Inferior parietal cortex (tissue), 1 donor: Measurements from ENCODE around the gene TBX2.

ENCODE experiments used
- DNase-seq: peaks from one replicate; pipeline ENCODE4 v3.0.0-alpha.2; 2016; ENCODE audit errors: extremely low spot score

The TBX2 gene

DNA sequence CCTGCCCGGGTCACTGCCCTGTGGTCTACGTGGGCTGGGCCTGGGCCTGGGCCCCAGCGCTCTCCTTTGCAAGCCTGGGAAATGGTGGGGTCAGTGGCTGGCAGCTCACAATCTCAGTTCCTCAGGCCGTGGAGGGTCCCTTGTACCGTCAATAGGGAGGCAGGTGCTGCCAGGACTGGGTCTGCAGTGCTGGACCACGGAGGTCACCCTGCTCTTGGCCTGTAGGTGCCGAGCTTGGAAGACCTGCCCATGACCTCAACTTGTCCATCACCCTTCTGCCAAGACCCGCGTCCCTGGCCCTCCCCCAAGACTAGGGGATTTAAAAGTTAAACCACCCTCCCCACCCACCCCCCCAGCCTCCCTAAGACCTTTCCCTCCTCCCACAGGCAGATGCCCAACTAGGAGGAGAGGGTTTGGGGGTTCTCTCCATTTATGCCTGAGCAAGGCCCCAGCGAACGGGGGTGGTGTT is 2.5 kb downstream of the TBX2 start:
- no peak for DNase-seq

DNA sequence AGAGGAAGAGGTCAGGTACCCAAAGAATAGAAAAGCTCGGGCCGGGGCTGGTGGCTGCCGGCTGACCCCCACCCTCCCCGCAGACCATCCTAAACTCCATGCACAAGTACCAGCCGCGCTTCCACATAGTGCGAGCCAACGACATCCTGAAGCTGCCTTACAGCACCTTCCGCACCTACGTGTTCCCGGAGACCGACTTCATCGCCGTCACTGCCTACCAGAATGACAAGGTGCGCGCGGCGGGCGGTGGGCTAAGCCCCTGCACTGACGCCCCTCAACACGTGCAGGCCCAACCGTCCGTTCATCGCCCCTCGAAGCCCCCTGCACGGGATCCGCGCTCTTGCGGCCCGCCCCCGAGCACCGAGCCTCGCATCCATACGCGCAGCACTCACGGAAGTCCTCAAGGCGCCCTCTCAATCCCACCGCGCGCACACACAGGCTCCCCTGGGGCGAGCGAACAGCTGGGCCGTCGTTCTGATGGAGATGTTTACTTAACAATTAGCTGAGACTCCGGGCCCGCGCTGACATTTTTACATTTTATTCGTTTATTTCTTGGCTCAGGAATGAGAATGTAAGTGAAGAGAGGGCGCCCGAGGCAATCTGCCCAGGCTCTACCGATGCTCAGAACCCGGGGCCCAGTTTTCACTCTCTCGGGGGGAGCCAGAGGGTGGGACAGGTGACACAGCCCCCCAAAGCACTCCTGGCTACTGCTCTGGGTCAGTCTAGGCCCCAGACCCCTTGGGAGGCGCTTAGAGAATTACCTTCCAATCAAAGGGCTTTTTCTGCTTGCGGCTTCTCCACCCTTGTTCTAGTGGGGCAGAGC is 3.5 kb downstream of the TBX2 start:
- DNase-seq: no peak

DNA sequence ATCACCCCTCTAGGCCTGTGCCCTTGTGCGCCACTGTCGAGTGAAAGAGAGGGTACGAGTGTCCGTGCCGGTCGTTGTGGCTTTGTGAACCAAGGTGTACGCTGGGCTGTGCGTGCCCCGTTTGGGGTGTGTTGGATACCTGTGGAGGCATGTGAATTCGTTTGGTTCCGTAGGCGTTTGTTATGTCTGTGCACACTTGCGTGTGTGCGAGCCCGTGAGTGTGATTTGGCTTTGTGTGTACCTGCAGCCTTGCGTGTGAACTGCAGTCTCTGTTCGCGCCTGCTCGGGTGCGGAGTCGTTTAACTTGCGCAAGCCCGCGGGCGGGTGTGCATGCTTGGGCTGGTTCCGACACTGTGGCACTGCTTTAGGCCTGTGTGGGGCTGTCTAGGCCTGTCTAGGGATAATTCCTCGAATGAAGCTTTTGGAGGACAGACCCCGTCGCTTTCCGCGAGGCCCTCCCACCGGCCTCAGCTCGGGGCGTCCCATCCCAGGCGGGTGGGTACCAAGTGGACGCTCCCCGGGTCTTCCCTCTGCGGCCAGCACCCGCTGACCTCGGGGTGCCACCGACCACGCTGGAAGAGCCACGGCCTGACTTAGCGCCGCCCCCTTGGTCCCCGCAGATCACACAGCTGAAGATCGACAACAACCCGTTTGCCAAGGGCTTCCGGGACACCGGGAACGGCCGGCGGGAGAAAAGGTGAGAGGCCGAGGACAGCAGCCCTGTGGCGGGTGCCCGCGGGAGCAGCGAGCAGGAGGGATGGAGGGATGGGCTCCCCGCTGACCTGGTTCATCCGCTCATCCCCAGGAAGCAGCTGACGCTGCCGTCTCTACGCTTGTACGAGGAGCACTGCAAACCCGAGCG is 4.4 kb downstream of the TBX2 start:
- DNase-seq: no peak

DNA sequence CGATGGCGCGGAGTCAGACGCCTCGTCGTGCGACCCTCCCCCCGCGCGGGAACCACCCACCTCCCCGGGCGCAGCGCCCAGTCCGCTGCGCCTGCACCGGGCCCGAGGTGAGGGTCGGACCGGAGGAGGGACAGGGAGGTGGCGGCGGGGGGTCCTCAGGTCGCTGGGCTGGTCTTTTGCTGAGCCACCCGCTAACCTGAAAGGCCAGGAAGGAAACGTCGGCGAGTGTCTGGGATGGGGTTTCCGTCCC is 4.9 kb downstream of the TBX2 start:
- no peak for DNase-seq

DNA sequence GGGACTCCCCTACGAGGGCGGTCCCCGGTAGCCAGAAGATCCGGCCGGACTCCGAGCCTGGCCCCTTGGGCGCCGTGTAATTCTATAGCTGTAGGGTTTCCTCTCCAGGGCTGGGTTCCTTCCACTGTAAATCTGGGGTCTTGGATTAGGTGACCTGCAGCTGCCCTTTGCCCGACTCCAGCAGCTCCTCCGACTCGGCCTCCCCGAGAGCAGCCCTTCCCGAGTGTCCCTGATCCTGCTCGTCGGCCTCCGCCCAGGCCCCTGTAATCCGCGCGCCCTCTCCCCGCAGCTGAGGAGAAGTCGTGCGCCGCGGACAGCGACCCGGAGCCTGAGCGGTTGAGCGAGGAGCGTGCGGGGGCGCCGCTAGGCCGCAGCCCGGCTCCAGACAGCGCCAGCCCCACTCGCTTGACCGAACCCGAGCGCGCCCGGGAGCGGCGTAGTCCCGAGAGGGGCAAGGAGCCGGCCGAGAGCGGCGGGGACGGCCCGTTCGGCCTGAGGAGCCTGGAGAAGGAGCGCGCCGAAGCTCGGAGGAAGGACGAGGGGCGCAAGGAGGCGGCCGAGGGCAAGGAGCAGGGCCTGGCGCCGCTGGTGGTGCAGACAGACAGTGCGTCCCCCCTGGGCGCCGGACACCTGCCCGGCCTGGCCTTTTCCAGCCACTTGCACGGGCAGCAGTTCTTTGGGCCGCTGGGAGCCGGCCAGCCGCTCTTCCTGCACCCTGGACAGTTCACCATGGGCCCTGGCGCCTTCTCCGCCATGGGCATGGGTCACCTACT is 5.5 kb downstream of the TBX2 start:
- no peak for DNase-seq

DNA sequence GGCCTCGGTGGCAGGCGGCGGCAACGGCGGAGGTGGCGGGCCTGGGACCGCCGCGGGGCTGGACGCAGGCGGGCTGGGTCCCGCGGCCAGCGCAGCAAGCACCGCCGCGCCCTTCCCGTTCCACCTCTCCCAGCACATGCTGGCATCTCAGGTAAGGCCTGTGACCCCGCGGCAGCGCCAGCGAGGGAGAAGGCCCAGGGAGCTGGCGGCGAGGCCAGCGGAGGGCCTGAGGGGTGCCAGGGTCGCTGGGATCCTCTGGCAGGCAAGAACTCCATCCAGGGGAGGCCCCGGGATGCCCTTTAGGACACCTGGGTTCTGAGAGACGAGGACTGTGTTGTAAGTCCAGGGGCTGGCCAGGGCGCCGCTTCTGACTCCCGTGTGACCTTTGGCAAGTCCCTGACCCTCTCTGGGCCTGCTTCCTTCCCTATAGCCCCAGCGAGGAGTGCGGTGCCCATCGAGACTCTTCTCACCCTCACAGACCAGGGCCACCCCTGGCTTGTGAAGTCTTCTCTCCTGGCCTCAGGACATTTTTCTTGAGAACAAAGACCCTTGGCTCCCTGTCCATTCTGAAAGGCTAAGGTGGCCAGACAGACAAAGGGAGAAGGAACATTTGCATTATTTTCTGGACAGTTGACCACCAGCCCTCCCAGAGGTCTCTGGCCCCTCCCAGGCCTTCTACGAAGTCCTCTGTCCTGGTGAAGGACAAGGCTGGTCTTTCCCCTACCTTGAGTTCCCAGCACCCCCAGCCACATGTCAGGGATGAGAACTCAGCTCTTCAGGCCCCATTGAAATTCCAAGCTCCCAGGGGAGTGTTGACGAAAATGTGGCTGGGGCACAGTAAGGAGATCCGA is 6.3 kb downstream of the TBX2 start:
- DNase-seq: no peak

DNA sequence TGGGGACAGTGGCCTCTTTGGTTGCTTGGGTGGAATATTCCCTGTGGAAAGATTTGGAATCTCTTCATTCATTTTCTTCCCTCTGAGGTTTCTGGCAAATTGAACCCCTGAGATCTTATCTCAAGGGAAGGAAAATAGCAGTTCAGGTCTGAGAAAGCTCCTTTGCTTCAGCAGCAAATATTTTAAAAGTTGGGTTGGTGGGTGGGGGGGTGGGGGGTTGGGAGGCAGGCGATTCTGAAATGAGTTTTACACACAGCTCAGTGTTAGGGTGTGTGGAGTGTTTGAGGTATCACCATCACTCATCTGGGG is 6.8 kb downstream of the TBX2 start:
- DNase-seq: no peak

DNA sequence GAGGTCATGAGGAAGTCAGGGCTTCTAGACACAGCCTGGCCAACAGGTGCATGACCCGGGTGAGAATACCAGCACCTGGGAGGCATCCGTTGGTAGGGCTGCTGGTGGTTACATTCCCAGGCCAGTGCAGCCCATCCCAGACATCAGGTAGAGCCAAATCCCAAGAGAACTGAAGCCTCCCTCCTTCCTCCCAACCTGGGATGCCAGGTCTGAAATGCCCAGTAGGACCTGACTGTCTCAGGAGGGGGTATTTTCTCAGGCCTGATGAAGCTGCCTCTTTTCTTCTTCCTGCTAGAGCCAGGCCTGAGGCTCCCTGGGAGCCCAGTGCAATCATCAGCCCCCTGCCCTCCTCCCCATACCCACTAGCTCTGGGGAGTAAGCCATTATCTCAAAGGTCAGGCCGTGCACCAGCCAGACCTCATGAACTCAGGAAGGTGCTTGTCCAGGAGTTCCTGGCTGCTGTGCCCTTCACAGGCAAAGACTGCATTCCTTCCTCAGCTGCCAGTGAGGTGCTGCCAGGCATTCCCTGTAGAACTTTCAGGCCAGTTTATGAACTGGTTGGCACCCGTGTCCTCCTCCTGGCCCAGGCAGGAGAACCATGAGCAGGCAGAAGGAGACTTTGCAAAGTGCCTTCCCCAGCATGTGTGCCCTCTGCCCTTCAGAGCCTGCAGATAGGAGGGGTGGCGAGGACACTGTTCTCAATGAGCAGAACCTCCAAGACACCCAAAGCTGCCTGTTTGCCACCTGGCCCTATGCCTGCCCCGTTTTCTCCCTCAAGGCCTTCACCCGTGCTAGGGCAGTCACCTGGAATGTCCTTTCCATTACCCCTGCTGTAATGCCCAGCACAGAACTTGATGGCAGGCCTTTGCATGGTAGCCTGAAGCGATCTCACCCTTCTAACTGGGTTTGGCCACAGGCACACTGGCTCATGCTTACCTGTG is 7.6 kb downstream of the TBX2 start:
- DNase-seq: no peak

DNA sequence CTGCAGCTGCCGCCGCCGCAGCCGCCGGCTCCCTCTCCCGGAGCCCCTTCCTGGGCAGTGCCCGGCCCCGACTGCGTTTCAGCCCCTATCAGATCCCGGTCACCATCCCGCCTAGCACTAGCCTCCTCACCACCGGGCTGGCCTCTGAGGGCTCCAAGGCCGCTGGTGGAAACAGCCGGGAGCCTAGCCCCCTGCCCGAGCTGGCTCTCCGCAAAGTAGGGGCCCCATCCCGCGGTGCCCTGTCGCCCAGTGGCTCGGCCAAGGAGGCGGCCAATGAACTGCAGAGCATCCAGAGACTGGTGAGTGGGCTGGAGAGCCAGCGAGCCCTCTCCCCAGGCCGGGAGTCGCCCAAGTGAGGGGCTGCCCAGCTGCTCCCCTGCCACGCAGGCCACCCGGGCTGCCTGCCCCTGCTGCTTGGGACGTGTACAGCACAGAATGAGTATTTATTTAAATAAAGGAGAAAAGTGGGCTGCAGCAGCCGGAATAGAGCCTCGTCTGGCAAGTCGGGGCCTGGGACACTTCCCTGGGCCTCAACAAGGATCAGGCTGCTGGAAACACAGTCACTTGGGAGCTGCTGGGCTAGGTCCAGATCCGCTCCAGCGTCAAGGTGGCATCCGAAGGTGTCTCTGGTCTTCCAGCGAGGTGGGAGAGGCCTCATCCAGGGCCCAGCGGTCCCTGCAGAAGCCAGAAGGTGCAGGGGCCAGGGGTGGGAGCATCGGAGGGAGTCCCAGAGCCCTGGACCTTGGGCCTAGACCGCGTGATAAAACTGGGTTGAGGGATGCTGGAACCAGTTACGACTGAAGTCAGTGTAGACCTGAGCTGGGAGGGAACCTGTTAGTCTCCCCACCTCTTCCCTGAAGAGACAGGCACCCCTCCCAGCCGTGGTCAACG is 8.8 kb downstream of the TBX2 start:
- no peak for DNase-seq

DNA sequence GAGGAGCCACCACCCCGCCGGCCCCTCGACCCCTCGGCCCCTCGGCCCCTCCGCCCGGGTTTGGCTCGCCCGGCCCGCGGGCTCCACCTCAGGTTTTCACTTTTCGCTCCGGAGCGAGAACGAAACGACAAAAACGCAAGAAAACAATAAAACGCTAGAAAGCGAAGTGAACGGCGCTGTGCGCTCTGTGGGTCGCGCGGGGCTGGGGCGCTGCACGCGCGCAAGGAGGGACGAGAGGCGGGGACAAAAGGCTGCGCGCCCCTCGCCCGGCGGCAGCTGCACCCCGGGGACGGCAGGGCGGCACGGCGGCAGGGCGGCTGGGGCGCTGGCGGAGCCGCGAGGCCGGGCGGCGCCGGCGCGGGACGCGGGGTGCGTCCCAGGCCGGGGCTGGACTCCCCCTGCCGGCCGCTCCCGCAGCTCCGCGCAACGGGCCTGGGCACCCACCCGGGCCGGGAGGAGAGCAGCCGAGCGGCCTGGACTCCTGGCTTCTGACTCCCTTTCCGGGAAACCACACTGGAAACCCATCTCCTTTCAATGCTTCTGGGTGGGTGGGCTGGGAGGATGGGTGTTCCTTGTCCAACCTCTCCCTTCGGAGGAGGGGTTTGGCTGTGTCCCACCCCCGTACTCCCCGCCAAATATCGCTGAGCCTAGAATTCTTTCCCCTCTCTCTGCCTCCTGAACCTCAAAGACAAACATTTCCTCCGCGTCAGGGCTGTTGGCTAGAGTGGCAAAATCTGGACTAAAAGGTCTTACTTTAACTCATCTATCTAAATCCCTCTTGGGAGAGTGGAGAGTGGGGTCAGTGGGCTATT is 9.9 kb downstream of the TBX2 start:
- DNase-seq: no peak

DNA sequence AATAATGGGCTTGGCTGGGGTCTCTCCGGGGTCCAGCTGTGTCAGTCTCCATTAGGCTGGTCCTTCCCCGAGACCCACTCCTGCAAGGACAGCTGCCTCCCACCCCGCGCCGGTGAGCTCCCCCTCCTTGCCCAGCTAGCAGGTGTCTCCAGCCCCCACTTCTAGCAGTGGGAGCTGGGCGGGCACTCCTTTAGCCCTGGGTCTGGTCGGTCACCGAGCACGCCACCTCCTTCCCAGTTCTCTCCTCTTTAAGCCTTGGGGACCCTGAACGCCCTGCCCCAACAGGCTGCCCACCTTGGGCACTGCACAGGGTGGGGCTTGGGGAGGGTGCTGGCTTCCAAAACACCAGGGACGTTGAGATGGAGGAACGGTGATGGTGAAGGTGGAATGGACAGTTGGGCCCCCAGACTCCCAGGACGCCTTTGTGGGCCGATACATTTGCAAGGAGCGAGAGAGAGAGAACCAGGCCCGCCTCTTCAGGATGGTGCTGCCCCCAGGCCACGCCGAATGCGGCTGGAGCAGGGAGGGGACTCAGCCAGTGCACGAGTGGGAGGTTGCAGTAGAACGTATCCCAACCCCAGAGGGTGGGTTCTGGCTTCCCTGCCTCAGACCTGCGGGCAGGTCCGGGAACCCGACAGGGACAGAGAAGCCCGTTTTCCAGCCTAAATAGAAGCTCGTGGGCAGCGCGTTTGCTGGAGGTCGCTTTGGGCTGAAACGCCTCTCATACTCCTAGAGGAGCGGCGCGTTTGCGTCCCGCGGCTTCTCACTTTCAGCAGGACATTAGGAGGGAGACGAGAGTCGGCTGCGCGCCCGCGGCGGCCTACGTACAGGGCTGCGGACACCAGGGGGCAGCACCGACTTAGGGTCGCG is 10.7 kb downstream of the TBX2 start:
- DNase-seq: peak; percentile 42

DNA sequence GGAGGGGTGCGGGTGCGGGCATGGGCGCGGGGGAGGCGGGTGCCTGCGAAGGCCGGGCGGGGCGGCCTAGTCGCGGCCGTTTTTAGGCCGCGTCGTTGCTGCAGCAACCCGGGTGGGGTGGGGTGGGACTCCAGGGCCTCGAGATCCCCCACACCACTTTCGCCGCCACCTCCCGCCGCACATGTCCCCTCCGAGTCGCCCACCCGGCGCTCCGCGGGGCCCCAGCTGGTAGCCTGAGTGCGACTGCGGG is 11.3 kb downstream of the TBX2 start:
- no peak for DNase-seq

DNA sequence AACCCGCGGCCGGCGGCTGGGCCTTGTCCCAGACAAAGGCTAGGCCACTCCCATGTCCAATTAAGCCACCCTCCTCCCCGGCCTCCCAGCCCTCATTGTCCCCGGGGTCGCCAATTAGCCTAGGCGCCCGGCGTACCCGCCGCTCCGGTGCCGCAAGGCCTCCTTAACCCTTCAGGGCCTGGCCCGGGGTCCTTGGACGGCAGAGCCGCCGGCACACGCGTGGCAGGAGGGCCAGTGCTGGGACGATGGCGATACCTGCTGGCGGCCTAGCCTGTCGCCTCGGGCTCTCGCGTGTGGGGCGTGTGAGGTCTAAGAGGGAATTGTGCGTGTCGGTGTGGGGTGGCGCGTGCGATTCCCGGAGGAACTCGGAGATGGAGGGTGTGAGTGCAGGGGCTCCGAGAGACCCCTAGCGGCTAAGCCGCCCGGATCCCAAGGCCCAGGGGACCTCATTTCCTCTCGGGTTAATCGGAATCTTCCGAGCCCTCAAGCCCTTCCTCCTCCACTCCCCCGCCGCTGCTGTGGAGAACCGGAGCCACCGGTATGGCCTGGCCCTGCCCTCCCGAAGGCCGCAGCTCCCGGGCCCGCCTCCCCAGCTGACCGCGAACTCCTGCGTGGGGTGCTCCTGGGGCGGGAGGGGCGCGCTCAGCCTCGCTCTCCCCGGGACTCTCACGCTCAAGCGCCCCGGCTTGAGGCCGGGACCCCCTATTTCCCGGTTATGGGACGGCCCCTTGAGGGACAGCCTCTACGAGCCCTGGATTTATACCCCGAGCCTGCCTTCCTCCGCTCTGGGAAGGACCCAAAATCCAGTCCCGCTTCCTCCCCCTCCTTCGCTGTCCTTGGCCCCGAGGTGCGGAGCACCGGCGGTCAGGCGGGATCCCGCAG is 11.9 kb downstream of the TBX2 start:
- no peak for DNase-seq

DNA sequence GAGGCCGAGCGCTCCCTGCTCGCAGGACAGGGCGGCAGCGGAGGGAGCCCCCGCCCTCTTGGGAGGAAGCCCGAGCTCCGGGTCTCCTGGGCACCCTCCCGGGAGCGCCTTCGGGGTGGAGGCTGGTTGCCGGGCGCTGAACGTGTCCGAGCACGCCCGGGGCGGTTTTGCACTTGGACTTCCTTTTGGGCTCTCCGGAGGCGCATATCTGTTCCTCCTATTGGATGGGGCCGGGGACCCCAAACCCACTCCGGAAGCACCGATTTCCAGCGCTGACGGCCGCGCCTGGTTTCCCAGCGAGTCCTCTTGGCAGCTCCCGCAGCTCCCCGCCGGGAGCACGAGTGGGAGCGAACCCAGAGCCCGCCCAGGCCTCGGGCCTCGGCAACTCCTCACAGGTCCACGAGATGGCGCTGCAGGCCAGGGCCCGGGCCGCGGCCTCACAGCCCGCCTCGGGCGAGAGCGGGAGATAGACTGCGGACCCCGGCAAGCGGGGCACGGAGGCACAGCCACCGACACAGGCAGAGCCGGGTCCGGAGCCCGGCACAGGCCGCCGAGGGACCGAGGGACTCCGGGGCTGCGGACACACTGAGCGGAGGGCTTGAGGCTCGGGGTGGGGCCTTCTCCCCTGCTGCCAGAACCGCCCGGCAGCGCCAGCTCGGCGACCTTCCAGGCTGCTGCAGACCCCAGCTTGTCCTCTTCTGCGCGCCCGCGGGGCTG is 12.7 kb downstream of the TBX2 start:
- peak; percentile 81 for DNase-seq

DNA sequence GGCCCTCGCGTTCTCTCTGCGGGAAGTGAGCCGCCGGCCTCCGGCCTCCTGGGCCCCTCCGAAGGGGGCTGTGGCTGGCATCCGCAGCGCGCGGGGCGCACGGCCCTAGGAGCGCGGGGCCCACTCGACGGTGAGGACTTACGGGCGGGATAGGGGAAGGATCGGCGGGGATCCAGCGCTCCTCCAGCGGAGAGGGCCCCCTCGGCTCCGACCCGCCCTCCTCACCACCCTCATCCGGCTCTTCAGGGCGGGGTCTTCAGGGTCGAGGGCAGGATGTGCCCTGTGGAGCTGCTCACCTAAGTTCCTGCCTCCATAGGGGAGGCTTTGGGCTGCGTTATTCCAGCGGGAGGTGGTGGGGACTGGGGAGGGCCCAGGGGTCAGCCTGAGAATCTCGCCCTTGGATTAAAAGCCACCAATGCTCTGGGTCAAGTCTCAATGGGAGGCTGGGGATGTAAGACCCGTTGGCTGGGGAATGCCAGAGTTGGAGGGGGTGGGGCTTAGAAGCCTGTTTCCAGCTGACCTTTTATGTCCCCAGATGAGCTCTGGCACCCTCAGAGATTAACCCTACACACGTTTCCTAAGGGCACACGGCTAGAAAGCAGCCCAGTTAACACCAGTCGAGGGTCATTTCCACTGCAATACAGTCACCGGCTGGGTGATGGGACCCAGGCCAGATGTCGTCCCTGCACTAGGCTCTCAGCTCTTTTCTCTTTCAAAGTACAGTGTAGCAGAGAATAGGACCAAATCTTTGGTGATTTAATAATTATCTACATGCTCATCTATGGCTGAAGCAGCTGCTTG is 13.4 kb downstream of the TBX2 start:
- no peak for DNase-seq
